Pons (tissue), 1 donor: ENCODE measurements around the gene EVI2B.
A peak's percentile ranks its signal among the peaks of the same experiment; 100 is the strongest.
"Not testable (repeated sequence)": the region's sequence is repeated elsewhere in the genome, so short reads cannot be mapped to it uniquely, and the experiment has no call there.

Experiments used
- DNase-seq: peaks from one replicate; pipeline ENCODE4 v3.0.0-alpha.2; 2016; ENCODE audit warnings: low spot score

The EVI2B gene

GRCh38 chr17:31269578-31269983 is 44.3 kb downstream of the EVI2B start:
- DNase-seq = peak; percentile 51

GRCh38 chr17:31269036-31269577 is 44.7 kb downstream of the EVI2B start:
- no peak for DNase-seq

GRCh38 chr17:31266042-31266441 is 47.8 kb downstream of the EVI2B start:
- DNase-seq = no peak

GRCh38 chr17:31262923-31263322 is 50.9 kb downstream of the EVI2B start:
- not testable (repeated sequence) for DNase-seq

- no peak for DNase-seq
Measured at GRCh38 chr17:31261601-31262000, 52.3 kb downstream of the EVI2B start.

- no peak for DNase-seq
Measured at GRCh38 chr17:31260151-31260550, 53.7 kb downstream of the EVI2B start.

- DNase-seq = no peak
Measured at GRCh38 chr17:31256936-31257335, 56.9 kb downstream of the EVI2B start.

- DNase-seq = no peak
Measured at GRCh38 chr17:31254654-31255053, 59.2 kb downstream of the EVI2B start.
